H1 (cell line): ENCODE results near the gene NHLH1. TPM values are rescaled to one million over a fixed set of nuclear protein-coding genes. Genes with fewer than 3 reads are reported as not detected.

Experiments
- CTCF ChIA-PET: fragments of 300-600 bp; sonication (Branson Sonifier 250); formaldehyde crosslinking; loops from one replicate; lab custom pipeline; 2021; ENCODE audit not compliant: partially characterized antibody; lab: Charles Lee
- POLR2A ChIA-PET: fragments of 300-600 bp; sonication (Branson Sonifier 250); formaldehyde crosslinking; loops from one replicate; lab custom pipeline; 2021; ENCODE audit warnings: inconsistent platforms; ENCODE audit not compliant: partially characterized antibody; lab: Charles Lee
- DNase-seq, 2 experiments: peaks; one replicate each; pipeline versions ENCODE4 v3.0.0 to v3.0.0-alpha.2; 2010 to 2022; ENCODE audit warnings: low spot score in 2 of 2, low read depth in 1 of 2, mixed read lengths in 1 of 2
- FAIRE-seq: peaks from 2 replicates; lab custom pipeline; 2011; peaks lifted over from hg19 to GRCh38; lab: Jason Lieb, UNC
- H2AFZ ChIP-seq: 2 replicates; pipeline ENCODE4 v1.8.1; 2012; ENCODE audit warnings: low read length, inconsistent platforms
- H2AK5ac ChIP-seq: 2 replicates; pipeline ENCODE4 v1.6.1; 2013; ENCODE audit warnings: low read depth, low read length
- H2BK120ac ChIP-seq: replicated peaks from 2 replicates; pipeline ENCODE3; 2013; ENCODE audit warnings: low read depth, low read length, inconsistent platforms
- H2BK12ac ChIP-seq: 2 replicates; pipeline ENCODE4 v1.6.1; 2013; ENCODE audit warnings: low read depth, low read length
- H2BK15ac ChIP-seq: 2 replicates; pipeline ENCODE4 v1.6.1; 2013; ENCODE audit warnings: low read length
- H2BK20ac ChIP-seq: 2 replicates; pipeline ENCODE4 v1.6.1; 2013; ENCODE audit warnings: low read length
- H2BK5ac ChIP-seq: 2 replicates; pipeline ENCODE4 v1.6.1; 2013; ENCODE audit warnings: low read depth, low read length
- H3K14ac ChIP-seq: 2 replicates; pipeline ENCODE4 v1.6.1; 2013; ENCODE audit warnings: inconsistent platforms; ENCODE audit not compliant: insufficient read length
- H3K18ac ChIP-seq: 2 replicates; pipeline ENCODE4 v1.6.1; 2013; ENCODE audit warnings: low read length; ENCODE audit errors: extremely low read depth
- H3K23ac ChIP-seq: 2 replicates; pipeline ENCODE4 v1.6.1; 2013; ENCODE audit warnings: inconsistent platforms; ENCODE audit not compliant: insufficient read length
- H3K23me2 ChIP-seq: 2 replicates; pipeline ENCODE4 v1.6.1; 2013; ENCODE audit warnings: low read depth, low read length
- H3K27ac ChIP-seq: 2 replicates; pipeline ENCODE4 v1.6.1; 2011; ENCODE audit warnings: low read depth, low read length, inconsistent platforms
- H3K27me3 ChIP-seq, 4 experiments: replicated peaks in 1 of 4; 1 replicate in 1 of 4; 2 replicates in 3 of 4; pipeline versions ENCODE4 v1.6.1 to v1.8.1; 2011 to 2013; ENCODE audit warnings: low read length in 3 of 4, mild to moderate bottlenecking in 3 of 4, inconsistent platforms in 2 of 4, mixed read lengths in 2 of 4, moderate library complexity in 1 of 4; ENCODE audit not compliant: control insufficient read depth in 3 of 4, insufficient read depth in 3 of 4; ENCODE audit errors: extremely low read depth in 1 of 4
- H3K36me3 ChIP-seq, 4 experiments: 2 replicates each; pipeline versions ENCODE4 v1.6.1 to v1.8.1; 2011 to 2013; ENCODE audit warnings: mild to moderate bottlenecking in 4 of 4, low read length in 3 of 4, moderate library complexity in 2 of 4, control low read depth in 1 of 4, inconsistent platforms in 1 of 4; ENCODE audit not compliant: insufficient read depth in 4 of 4, control insufficient read depth in 2 of 4
- H3K4ac ChIP-seq: replicated peaks from 2 replicates; pipeline ENCODE3; 2013; ENCODE audit warnings: low read length, low read depth, mixed read lengths, inconsistent platforms; ENCODE audit not compliant: insufficient read length
- H3K4me1 ChIP-seq, 4 experiments: replicated peaks in 1 of 4; 1 replicate in 1 of 4; 2 replicates in 3 of 4; pipeline versions ENCODE4 v1.6.1 to v1.8.1; 2011 to 2013; ENCODE audit warnings: low read length in 3 of 4, inconsistent platforms in 2 of 4, mixed read lengths in 1 of 4; ENCODE audit not compliant: insufficient read depth in 4 of 4, control insufficient read depth in 3 of 4
- H3K4me2 ChIP-seq, 2 experiments: 2 replicates each; pipeline versions ENCODE4 v1.6.1 to v1.8.1; 2011 to 2013; ENCODE audit warnings: low read depth in 2 of 2, low read length in 2 of 2, control low read depth in 1 of 2, inconsistent platforms in 1 of 2, mild to moderate bottlenecking in 1 of 2; ENCODE audit not compliant: insufficient read depth in 1 of 2
- H3K4me3 ChIP-seq, 4 experiments: fragments of 200-600, 300-600 bp in 1 of 4; sonication (generic), shearing (Covaris generic), sonication (Bioruptor Twin) in 1 of 4; 2 replicates each; pipeline versions ENCODE4 v1.5.1 to v1.8.1; 2011 to 2016; ENCODE audit warnings: low read length in 4 of 4, low read depth in 3 of 4, control low read depth in 2 of 4, inconsistent platforms in 2 of 4, mild to moderate bottlenecking in 2 of 4, mixed read lengths in 1 of 4, moderate library complexity in 1 of 4; ENCODE audit not compliant: insufficient read depth in 2 of 4; ENCODE audit errors: extremely low read depth in 1 of 4
- H3K56ac ChIP-seq: replicated peaks from 2 replicates; pipeline ENCODE3; 2013; ENCODE audit warnings: low read depth, mild to moderate bottlenecking, mixed read lengths, low read length, inconsistent platforms; ENCODE audit not compliant: insufficient read length
- H3K79me1 ChIP-seq: 2 replicates; pipeline ENCODE4 v1.6.1; 2013; ENCODE audit warnings: low read depth, low read length, control low read depth
- H3K79me2 ChIP-seq, 2 experiments: 2 replicates each; pipeline versions ENCODE4 v1.6.1 to v1.8.1; 2012 to 2013; ENCODE audit warnings: low read length in 2 of 2, mild to moderate bottlenecking in 2 of 2, inconsistent platforms in 1 of 2; ENCODE audit not compliant: insufficient read depth in 2 of 2, control insufficient read depth in 1 of 2
- H3K9ac ChIP-seq, 4 experiments: replicated peaks in 1 of 4; 1 replicate in 1 of 4; 2 replicates in 3 of 4; pipeline versions ENCODE4 v1.6.1 to v1.8.1; 2011 to 2013; ENCODE audit warnings: low read depth in 3 of 4, low read length in 3 of 4, control low read depth in 2 of 4, mild to moderate bottlenecking in 2 of 4, moderate library complexity in 2 of 4, inconsistent platforms in 1 of 4; ENCODE audit errors: extremely low read depth in 1 of 4
- H3K9me3 ChIP-seq, 2 experiments: 2 replicates each; pipeline versions ENCODE4 v1.6.1 to v1.8.1; 2012 to 2013; ENCODE audit warnings: mild to moderate bottlenecking in 2 of 2, moderate library complexity in 2 of 2, control low read depth in 1 of 2, inconsistent platforms in 1 of 2, low read depth in 1 of 2, low read length in 1 of 2, mixed read lengths in 1 of 2; ENCODE audit not compliant: insufficient read depth in 2 of 2
- H4K20me1 ChIP-seq, 2 experiments: replicated peaks in 1 of 2; 2 replicates each; pipeline versions ENCODE3 to v1.8.1; 2011 to 2013; ENCODE audit warnings: inconsistent platforms in 2 of 2, low read length in 2 of 2, mild to moderate bottlenecking in 1 of 2; ENCODE audit not compliant: insufficient read depth in 2 of 2, control insufficient read depth in 1 of 2
- H4K5ac ChIP-seq: 2 replicates; pipeline ENCODE4 v1.6.1; 2013; ENCODE audit warnings: low read length, low read depth, mixed read lengths, inconsistent platforms; ENCODE audit not compliant: insufficient read length
- H4K8ac ChIP-seq: 2 replicates; pipeline ENCODE4 v1.8.0; 2013; ENCODE audit warnings: mild to moderate bottlenecking, moderate library complexity, low read length, inconsistent platforms; ENCODE audit not compliant: insufficient read depth; ENCODE audit errors: extremely low read depth
- H4K91ac ChIP-seq: replicated peaks from 2 replicates; pipeline ENCODE3; 2013; ENCODE audit warnings: low read length, mixed read lengths, inconsistent platforms; ENCODE audit not compliant: insufficient read length
- ASH2L ChIP-seq: fragments of 200-600, 300-600 bp; sonication (generic); IDR thresholded peaks from one replicate; pipeline ENCODE4 v1.7.1; 2017; ENCODE audit warnings: low read length
- CHD1 ChIP-seq: IDR thresholded peaks from 2 replicates; pipeline ENCODE4 v1.6.1; 2012; ENCODE audit warnings: low read depth, low read length, improper control_type of control experiment
- CTCF ChIP-seq, 3 experiments: IDR thresholded peaks; 1 replicate in 2 of 3; 2 replicates in 1 of 3; pipeline versions ENCODE4 v1.5.1 to v1.6.1; 2011; ENCODE audit warnings: low read length in 3 of 3, mild to moderate bottlenecking in 3 of 3, inconsistent platforms in 2 of 3, low read depth in 1 of 3, moderate library complexity in 1 of 3; ENCODE audit not compliant: insufficient read depth in 1 of 3; ENCODE audit errors: control extremely low read depth in 1 of 3
- EGR1 ChIP-seq: IDR thresholded peaks from 2 replicates; pipeline ENCODE4 v1.6.1; 2011; ENCODE audit warnings: low read depth, low read length, borderline replicate concordance
- HDAC2 ChIP-seq, 2 experiments: fragments of 300-600 bp in 1 of 2; sonication (generic) in 1 of 2; IDR thresholded peaks; 2 replicates each; pipeline ENCODE4 v1.6.1; 2011 to 2012; ENCODE audit warnings: low read depth in 2 of 2, low read length in 2 of 2, mild to moderate bottlenecking in 2 of 2, moderate library complexity in 2 of 2, borderline replicate concordance in 1 of 2, inconsistent platforms in 1 of 2
- KDM1A ChIP-seq: fragments of 200-600, 300-600 bp; sonication (generic); IDR thresholded peaks from 2 replicates; pipeline ENCODE4 v1.7.1; 2016; ENCODE audit warnings: mild to moderate bottlenecking, low read length, borderline replicate concordance
- MAX ChIP-seq: IDR thresholded peaks from 2 replicates; pipeline ENCODE4 v1.6.1; 2012; ENCODE audit warnings: inconsistent platforms
- RXRA ChIP-seq: IDR thresholded peaks from 2 replicates; pipeline ENCODE4 v1.6.1; 2011; ENCODE audit warnings: low read depth, mild to moderate bottlenecking, low read length, moderate library complexity; ENCODE audit not compliant: insufficient read depth
- SP4 ChIP-seq: IDR thresholded peaks from 2 replicates; pipeline ENCODE4 v1.6.1; 2012; ENCODE audit warnings: low read length, inconsistent platforms
- TAF1 ChIP-seq: IDR thresholded peaks from 2 replicates; pipeline ENCODE4 v1.6.1; 2011; ENCODE audit warnings: mild to moderate bottlenecking, low read depth, low read length
- TBP ChIP-seq: IDR thresholded peaks from 2 replicates; pipeline ENCODE4 v1.6.1; 2011; ENCODE audit warnings: low read depth, low read length, improper control_type of control experiment
- YY1 ChIP-seq: IDR thresholded peaks from 2 replicates; pipeline ENCODE4 v1.6.1; 2011; ENCODE audit warnings: low read depth, mild to moderate bottlenecking, low read length
- WGBS, 2 experiments: shearing (Covaris generic) in 1 of 2; methylation state at CpG; one replicate each; pipeline versions ENCODE4 v1.1.6 to v1.1.7; 2013 to 2015; ENCODE audit warnings: low lambda C conversion rate in 2 of 2, mixed read lengths in 2 of 2, inconsistent platforms in 1 of 2, low coverage in 1 of 2, missing lambda C conversion rate in 1 of 2; ENCODE audit not compliant: insufficient replicate concordance in 2 of 2, insufficient coverage in 1 of 2, insufficient read length in 1 of 2; ENCODE audit errors: extremely low coverage in 1 of 2, missing lambda C conversion rate in 1 of 2; 5-methylcytosine and 5-hydroxymethylcytosine counted together
- polyA plus RNA-seq, 7 experiments: library from polyadenylated mRNA; depleted of rRNA in 3 of 7; stranded (reverse) in 5 of 7; unstranded in 2 of 7; fragments of >200 nt in 5 of 7; fragments of 200-250 nt in 2 of 7; gene quantifications; 1 replicate in 5 of 7; 2 replicates in 1 of 7; 4 replicates in 1 of 7; pipeline versions ENCODE4 v1.2.1 to v1.2.3, GENCODE V29; 2011 to 2013; ENCODE audit warnings: missing spikeins in 2 of 7, mixed read lengths in 2 of 7
- total RNA-seq: library from RNA; stranded (reverse); fragmentation: NEBNext Ultra II Directional; extraction: Animal tissue kit (Norgen Biotek cat#: 25700); gene quantifications from 2 replicates; pipeline ENCODE4 v1.2.1, GENCODE V29; 2021

The NHLH1 gene
- total and polyA plus RNA-seq, 2 of the 8 experiments (the other 6 are each of a cell fraction or from before 2014, with no cell fraction given) = 0.39 to 0.91 TPM

- H3K4ac ChIP-seq = no peak overlapping the region
- H3K9ac ChIP-seq = no peak overlapping the region
- no peak overlapping the region for H2BK120ac ChIP-seq
- no peak overlapping the region for H2BK12ac ChIP-seq
- H4K8ac ChIP-seq = no peak overlapping the region; the same call in 1 of the 2 replicates
- H3K18ac ChIP-seq = no peak overlapping the region
- H4K91ac ChIP-seq = no peak overlapping the region
- no peak overlapping the region for H3K14ac ChIP-seq
- no peaks in the 10 kb centered on the region for H3K79me2 ChIP-seq
- no peak overlapping the region for H2BK5ac ChIP-seq
- FAIRE-seq = no peak
- H3K23me2 ChIP-seq = no peaks in the 10 kb centered on the region
- no peak overlapping the region for H3K4me2 ChIP-seq
- H3K23ac ChIP-seq = no peak overlapping the region
- no peak overlapping the region for H3K27ac ChIP-seq
- no peak overlapping the region for H2AFZ ChIP-seq
- H4K20me1 ChIP-seq = peaks cover 0 to 5% of the 10 kb centered on the region in 2 experiments
- DNase-seq = no peak
- H3K4me1 ChIP-seq = no peaks in the 10 kb centered on the region
- H3K56ac ChIP-seq = no peak overlapping the region
- no peaks in the 10 kb centered on the region for H3K79me1 ChIP-seq
- H3K9me3 ChIP-seq = no peaks in the 10 kb centered on the region
- ChIA-PET POLR2A (interaction anchor here (0.6 to 17.2 kb wide), 6 partner anchors 8 to 90 kb away, joined by 3 to 244 read pairs (median 8); partner anchors contain the start of genes COPA, DCAF8, NCSTN and NHLH1), CTCF (interaction anchor here (0.5 to 26.0 kb wide), 13 partner anchors 12 to 254 kb away, joined by 3 to 683 read pairs (median 6); partner anchors contain the start of gene NHLH1)
- no peak overlapping the region for H2BK20ac ChIP-seq
- H3K27me3 ChIP-seq = no peaks in the 10 kb centered on the region
- no peak overlapping the region for H3K4me3 ChIP-seq
- H2BK15ac ChIP-seq = no peak overlapping the region
- peaks cover 34 to 78% (median 63%) of the 10 kb centered on the region in 4 experiments for H3K36me3 ChIP-seq
- no peak overlapping the region for H4K5ac ChIP-seq
- 88% methylated on average over 4 of the region's 4 CpGs; no CpG with 5 or more reads in 1 of the 2 experiments for WGBS, 2 experiments
- no peak overlapping the region for H2AK5ac ChIP-seq
- TF ChIP-seq CHD1 (no peak), KDM1A (no peak), MAX (no peak), TBP (no peak), RXRA (no peak), ASH2L (no peak), YY1 (no peak), CTCF (IDR thresholded peaks at IDR 0.05; ENCODE audit: control extremely low read depth in 1 of 3, insufficient read depth in 1 of 3, low read depth in 1 of 3, low read length in 3 of 3) (no peak), HDAC2 (IDR thresholded peaks at IDR 0.05; ENCODE audit: borderline replicate concordance in 1 of 2, low read depth in 2 of 2, low read length in 2 of 2) (no peak), TAF1 (no peak), SP4 (no peak), EGR1 (no peak)
These were observed 15.2 kb upstream of the NHLH1 start for GRCh38 chr1:160351629-160352028.
